DND-41 (cell line): Measurements from ENCODE around the gene HOXA2.

ENCODE experiments used
- EZH2 ChIP-seq: IDR thresholded peaks from 3 replicates; pipeline ENCODE4 v1.6.1; 2012; ENCODE audit warnings: borderline replicate concordance, low read depth, mild to moderate bottlenecking, moderate library complexity, low read length, inconsistent platforms; ENCODE audit not compliant: severe bottlenecking
- TF ChIP-seq, protein P1 (sequence below): IDR thresholded peaks from 2 replicates; pipeline ENCODE4 v1.5.1; 2012; ENCODE audit warnings: borderline replicate concordance, low read length, moderate library complexity, mild to moderate bottlenecking; ENCODE audit not compliant: poor library complexity, severe bottlenecking; ENCODE audit errors: extremely low read depth

- TF ChIP-seq EZH2: no peak
- TF ChIP-seq, protein P1, sequence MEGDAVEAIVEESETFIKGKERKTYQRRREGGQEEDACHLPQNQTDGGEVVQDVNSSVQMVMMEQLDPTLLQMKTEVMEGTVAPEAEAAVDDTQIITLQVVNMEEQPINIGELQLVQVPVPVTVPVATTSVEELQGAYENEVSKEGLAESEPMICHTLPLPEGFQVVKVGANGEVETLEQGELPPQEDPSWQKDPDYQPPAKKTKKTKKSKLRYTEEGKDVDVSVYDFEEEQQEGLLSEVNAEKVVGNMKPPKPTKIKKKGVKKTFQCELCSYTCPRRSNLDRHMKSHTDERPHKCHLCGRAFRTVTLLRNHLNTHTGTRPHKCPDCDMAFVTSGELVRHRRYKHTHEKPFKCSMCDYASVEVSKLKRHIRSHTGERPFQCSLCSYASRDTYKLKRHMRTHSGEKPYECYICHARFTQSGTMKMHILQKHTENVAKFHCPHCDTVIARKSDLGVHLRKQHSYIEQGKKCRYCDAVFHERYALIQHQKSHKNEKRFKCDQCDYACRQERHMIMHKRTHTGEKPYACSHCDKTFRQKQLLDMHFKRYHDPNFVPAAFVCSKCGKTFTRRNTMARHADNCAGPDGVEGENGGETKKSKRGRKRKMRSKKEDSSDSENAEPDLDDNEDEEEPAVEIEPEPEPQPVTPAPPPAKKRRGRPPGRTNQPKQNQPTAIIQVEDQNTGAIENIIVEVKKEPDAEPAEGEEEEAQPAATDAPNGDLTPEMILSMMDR: no peak
These were observed 2.8 kb downstream of the HOXA2 start for GRCh38 chr7:27099453-27100370.
